Cardiac muscle cell (in vitro differentiated cells and primary cell): Measurements from ENCODE around the gene ECEL1. TPM values are rescaled to one million over a fixed set of nuclear protein-coding genes. Genes with fewer than 3 reads are reported as not detected.

ENCODE experiments used
- DNase-seq, 2 donors: peaks; one replicate each; pipeline versions ENCODE4 v3.0.0 to v3.0.0-alpha.2; 2010 to 2017; ENCODE audit warnings: low read depth in 1 of 2, low spot score in 1 of 2
- H3K27ac ChIP-seq: fragments of 200-600 bp; sonication (generic); 2 replicates; pipeline ENCODE4 v1.5.1; 2016
- H3K27me3 ChIP-seq: fragments of 200-600 bp; sonication (generic); 2 replicates; pipeline ENCODE4 v1.6.0; 2016; ENCODE audit warnings: control low read depth
- H3K36me3 ChIP-seq: fragments of 200-600 bp; sonication (generic); 2 replicates; pipeline ENCODE4 v1.5.1; 2016; ENCODE audit warnings: control low read depth
- H3K4me1 ChIP-seq: fragments of 200-600 bp; sonication (generic); 2 replicates; pipeline ENCODE4 v1.8.1; 2017; ENCODE audit warnings: low read depth, mild to moderate bottlenecking, mixed run types
- H3K4me3 ChIP-seq: fragments of 200-600 bp; sonication (generic); 2 replicates; pipeline ENCODE4 v1.5.1; 2016; ENCODE audit warnings: mild to moderate bottlenecking
- H3K9me3 ChIP-seq: fragments of 200-600 bp; sonication (generic); 2 replicates; pipeline ENCODE4 v1.5.1; 2017; ENCODE audit warnings: low read depth, mild to moderate bottlenecking, control low read depth
- polyA plus RNA-seq: library from polyadenylated mRNA; unstranded; fragments of >200 nt; fragmentation: Nextera tagmentation; extraction: Ambion mirVana; gene quantifications from 2 replicates; pipeline ENCODE4 v1.2.1, GENCODE V29; 2016
- total RNA-seq: library from RNA; depleted of rRNA; stranded (reverse); fragments of >200 nt; gene quantifications from 2 replicates; pipeline ENCODE4 v1.2.3, GENCODE V29; 2016
- TF ChIP-seq, protein P1 (sequence below): IDR thresholded peaks from 2 replicates; pipeline ENCODE4 v1.5.1; 2012; ENCODE audit warnings: low read depth, mild to moderate bottlenecking, low read length

The ECEL1 gene
- total and polyA plus RNA-seq, 2 experiments from 2014 or later: 0.70 to 2.3 TPM

DNA sequence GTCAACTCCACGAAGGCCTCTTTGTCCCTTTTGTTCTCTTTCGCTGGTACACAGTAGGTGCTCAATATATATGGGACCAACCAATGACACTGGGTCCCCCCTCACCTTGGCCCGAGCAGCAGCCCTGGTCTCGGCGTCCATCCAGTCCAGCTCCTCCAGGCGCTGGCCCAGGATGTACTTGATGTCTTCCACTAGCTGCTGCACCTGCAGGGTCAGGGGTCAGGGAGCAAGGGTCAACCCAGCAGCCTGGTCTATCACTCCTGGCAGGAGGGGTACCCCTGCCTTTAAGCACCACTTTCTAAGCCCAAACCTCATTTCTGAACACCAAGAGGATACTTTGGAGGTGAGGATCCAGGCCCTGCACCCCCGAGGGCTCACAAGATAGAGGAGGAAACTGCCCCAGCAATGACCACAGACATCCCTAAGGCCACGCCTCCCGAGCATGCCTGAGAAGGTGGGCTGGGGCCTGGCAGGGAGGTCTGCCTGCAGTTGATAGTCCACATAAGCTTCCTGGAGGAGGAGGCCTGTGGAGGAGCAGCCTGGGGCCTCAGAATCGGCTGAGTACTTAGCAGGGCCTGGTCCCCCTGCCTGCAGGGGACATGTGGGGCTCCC, 4.2 kb downstream of the ECEL1 start:
- peaks cover 94% of the 10 kb centered on the region for H3K27me3 ChIP-seq
- DNase-seq: no peak
- peaks cover 4% of the 10 kb centered on the region for H3K4me1 ChIP-seq
- no peak overlapping the region for H3K27ac ChIP-seq
- H3K9me3 ChIP-seq: no peaks in the 10 kb centered on the region
- TF ChIP-seq, protein P1, sequence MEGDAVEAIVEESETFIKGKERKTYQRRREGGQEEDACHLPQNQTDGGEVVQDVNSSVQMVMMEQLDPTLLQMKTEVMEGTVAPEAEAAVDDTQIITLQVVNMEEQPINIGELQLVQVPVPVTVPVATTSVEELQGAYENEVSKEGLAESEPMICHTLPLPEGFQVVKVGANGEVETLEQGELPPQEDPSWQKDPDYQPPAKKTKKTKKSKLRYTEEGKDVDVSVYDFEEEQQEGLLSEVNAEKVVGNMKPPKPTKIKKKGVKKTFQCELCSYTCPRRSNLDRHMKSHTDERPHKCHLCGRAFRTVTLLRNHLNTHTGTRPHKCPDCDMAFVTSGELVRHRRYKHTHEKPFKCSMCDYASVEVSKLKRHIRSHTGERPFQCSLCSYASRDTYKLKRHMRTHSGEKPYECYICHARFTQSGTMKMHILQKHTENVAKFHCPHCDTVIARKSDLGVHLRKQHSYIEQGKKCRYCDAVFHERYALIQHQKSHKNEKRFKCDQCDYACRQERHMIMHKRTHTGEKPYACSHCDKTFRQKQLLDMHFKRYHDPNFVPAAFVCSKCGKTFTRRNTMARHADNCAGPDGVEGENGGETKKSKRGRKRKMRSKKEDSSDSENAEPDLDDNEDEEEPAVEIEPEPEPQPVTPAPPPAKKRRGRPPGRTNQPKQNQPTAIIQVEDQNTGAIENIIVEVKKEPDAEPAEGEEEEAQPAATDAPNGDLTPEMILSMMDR: no peak
- no peaks in the 10 kb centered on the region for H3K36me3 ChIP-seq
- no peak overlapping the region for H3K4me3 ChIP-seq

- Histone ChIP-seq H3K27me3 (peaks cover 94% of the 10 kb centered on the region), H3K9me3 (no peaks in the 10 kb centered on the region), H3K27ac (no peak overlapping the region), H3K36me3 (no peaks in the 10 kb centered on the region), H3K4me1 (peaks cover 4% of the 10 kb centered on the region), H3K4me3 (no peak overlapping the region)
- TF ChIP-seq, protein P1: no peak
- DNase-seq: no peak
Observed at GRCh38 chr2:232482301-232483238, 5.1 kb downstream of the ECEL1 start.

- DNase-seq: no peak
- H3K4me1 ChIP-seq: peaks cover 4% of the 10 kb centered on the region
- no peak overlapping the region for H3K27ac ChIP-seq
- TF ChIP-seq, protein P1: no peak
- no peak overlapping the region for H3K4me3 ChIP-seq
- H3K27me3 ChIP-seq: peaks cover 93% of the 10 kb centered on the region
- no peaks in the 10 kb centered on the region for H3K36me3 ChIP-seq
- H3K9me3 ChIP-seq: no peaks in the 10 kb centered on the region
Observed at GRCh38 chr2:232481322-232482140, 6.1 kb downstream of the ECEL1 start.

- DNase-seq: no peak
- H3K36me3 ChIP-seq: no peaks in the 10 kb centered on the region
- H3K4me3 ChIP-seq: no peak overlapping the region
- TF ChIP-seq, protein P1: no peak
- H3K27me3 ChIP-seq: peaks cover 89% of the 10 kb centered on the region
- peaks cover under 1% of the 10 kb centered on the region for H3K4me1 ChIP-seq
- H3K27ac ChIP-seq: no peak overlapping the region
- no peaks in the 10 kb centered on the region for H3K9me3 ChIP-seq
Observed at GRCh38 chr2:232480201-232481190, 7.1 kb downstream of the ECEL1 start.
